HepG2 (cell line): ENCODE measurements around the gene CNNM2. TPM values are rescaled to one million over a fixed set of nuclear protein-coding genes. Genes with fewer than 3 reads are reported as not detected.

Source experiments
- AGO1 ChIP-seq: fragments of 200-400 bp; formaldehyde crosslinking; IDR thresholded peaks from 2 replicates; pipeline ENCODE4 v1.6.1; 2017; ENCODE audit warnings: mild to moderate bottlenecking, low read depth, low read length, moderate library complexity; ENCODE audit not compliant: poor library complexity, severe bottlenecking
- ARNT ChIP-seq: fragments of 450-650 bp; IDR thresholded peaks from 2 replicates; pipeline ENCODE4 v1.6.1; 2017
- E2F1 ChIP-seq: sonication (generic); formaldehyde crosslinking; IDR thresholded peaks from 2 replicates; pipeline ENCODE4 v1.5.0; 2020; ENCODE audit warnings: missing genetic modification reagents
- HES4 ChIP-seq: sonication (generic); formaldehyde crosslinking; IDR thresholded peaks from 2 replicates; pipeline ENCODE4 v1.9.0; 2021; ENCODE audit warnings: mild to moderate bottlenecking, missing genetic modification reagents, borderline replicate concordance
- KLF11 ChIP-seq: IDR thresholded peaks from 2 replicates; pipeline ENCODE4 v1.6.1; 2016; ENCODE audit warnings: missing compliant biosample characterization
- PHB2 ChIP-seq: fragments of 450-650 bp; IDR thresholded peaks from 2 replicates; pipeline ENCODE4 v1.6.1; 2018; ENCODE audit not compliant: partially characterized antibody
- SSRP1 ChIP-seq: IDR thresholded peaks from 2 replicates; pipeline ENCODE4 v1.6.1; 2016; ENCODE audit warnings: control low read depth
- THAP9 ChIP-seq: sonication (generic); formaldehyde crosslinking; IDR thresholded peaks from 2 replicates; pipeline ENCODE4; 2020; ENCODE audit warnings: missing genetic modification reagents, mild to moderate bottlenecking, borderline replicate concordance
- YEATS2 ChIP-seq: sonication (generic); formaldehyde crosslinking; IDR thresholded peaks from 2 replicates; pipeline ENCODE4 v1.4.0; 2020; ENCODE audit warnings: missing genetic modification reagents, borderline replicate concordance
- YY1 ChIP-seq: IDR thresholded peaks from 2 replicates; pipeline ENCODE4 v1.6.1; 2011; ENCODE audit warnings: low read length, low read depth, moderate library complexity, mild to moderate bottlenecking; ENCODE audit not compliant: insufficient read depth, insufficient replicate concordance
- ZNF350 ChIP-seq: sonication (generic); formaldehyde crosslinking; IDR thresholded peaks from 2 replicates; pipeline ENCODE4 v1.4.0; 2020; ENCODE audit warnings: mild to moderate bottlenecking, low read depth, missing genetic modification reagents, borderline replicate concordance
- ZNF431 ChIP-seq: sonication (generic); formaldehyde crosslinking; IDR thresholded peaks from 2 replicates; pipeline ENCODE4 v1.9.0; 2022; ENCODE audit warnings: missing genetic modification reagents, low read depth, mild to moderate bottlenecking, borderline replicate concordance
- ZNF547 ChIP-seq: sonication (generic); formaldehyde crosslinking; IDR thresholded peaks from 2 replicates; pipeline ENCODE4 v1.5.1; 2020; ENCODE audit warnings: mild to moderate bottlenecking, missing genetic modification reagents
- ZNF605 ChIP-seq: sonication (generic); formaldehyde crosslinking; IDR thresholded peaks from 2 replicates; pipeline ENCODE4 v1.8.0; 2022; ENCODE audit warnings: mild to moderate bottlenecking, missing genetic modification reagents
- ZNF737 ChIP-seq: sonication (generic); formaldehyde crosslinking; IDR thresholded peaks from 2 replicates; pipeline ENCODE4 v1.5.0; 2020; ENCODE audit warnings: missing genetic modification reagents, mild to moderate bottlenecking, borderline replicate concordance
- ZNF773 ChIP-seq: sonication (generic); formaldehyde crosslinking; IDR thresholded peaks from 2 replicates; pipeline ENCODE4 v1.4.0; 2020; ENCODE audit warnings: missing genetic modification reagents, borderline replicate concordance
- ZSCAN25 ChIP-seq: sonication (generic); formaldehyde crosslinking; IDR thresholded peaks from 2 replicates; pipeline ENCODE4 v1.8.0; 2022; ENCODE audit warnings: mild to moderate bottlenecking, missing genetic modification reagents
- polyA plus RNA-seq, 8 experiments: library from polyadenylated mRNA; depleted of rRNA in 3 of 8; stranded (reverse) in 7 of 8; unstranded in 1 of 8; fragments of >200 nt; fragmentation: Illumina TruSeq in 4 of 8; extraction: Trizol in 4 of 8; gene quantifications; 2 replicates each; pipeline versions ENCODE4 v1.2.1 to v1.2.3, GENCODE V29; 2011 to 2016; ENCODE audit warnings: low read depth in 4 of 8, missing spikeins in 1 of 8, mixed read lengths in 1 of 8; ENCODE audit not compliant: insufficient read depth in 1 of 8
- total RNA-seq, 5 experiments: library from RNA; depleted of rRNA; stranded (reverse); fragments of >200 nt; fragmentation: Illumina TruSeq; extraction: Trizol; gene quantifications; 2 replicates each; pipeline ENCODE4 v1.2.3, GENCODE V29; 2016; ENCODE audit warnings: low read depth in 1 of 5
- TF ChIP-seq, protein P1 (sequence below): IDR thresholded peaks from 2 replicates; pipeline ENCODE4 v1.6.1; 2016; ENCODE audit warnings: mild to moderate bottlenecking
- TF ChIP-seq, protein P2 (sequence below): sonication (generic); formaldehyde crosslinking; IDR thresholded peaks from 2 replicates; pipeline ENCODE4 v1.8.0; 2022; ENCODE audit warnings: low read depth, missing genetic modification reagents
- TF ChIP-seq, protein P3 (sequence below): IDR thresholded peaks from 2 replicates; pipeline ENCODE4 v1.6.1; 2012; ENCODE audit warnings: inconsistent platforms
- TF ChIP-seq, protein P4 (sequence below): sonication (generic); formaldehyde crosslinking; IDR thresholded peaks from 2 replicates; pipeline ENCODE4 v1.5.0; 2020; ENCODE audit warnings: missing genetic modification reagents

Gene CNNM2
- total and polyA plus RNA-seq, 2 of the 13 experiments (the other 11 are each of a cell fraction or from before 2014, with no cell fraction given): 7.1 to 9.0 TPM

GRCh38 chr10:103120977-103121735 lies 203.1 kb downstream of the CNNM2 start (continued):
- TF ChIP-seq ARNT (no peak), ZNF350 (no peak), ZNF431 (CRISPR knock-in tag) (no peak), ZNF737 (CRISPR knock-in tag) (no peak), ZNF605 (CRISPR knock-in tag) (no peak), HES4 (CRISPR knock-in tag) (no peak), YY1 (no peak), SSRP1 (CRISPR knock-in tag) (no peak), KLF11 (no peak), ZNF547 (CRISPR knock-in tag) (no peak), ZSCAN25 (no peak), ZNF773 (no peak), E2F1 (CRISPR knock-in tag) (no peak), THAP9 (CRISPR knock-in tag) (no peak), PHB2 (no peak), AGO1 (no peak), YEATS2 (CRISPR knock-in tag) (no peak; the same call in 1 of the 2 replicates)
- TF ChIP-seq, protein P1, sequence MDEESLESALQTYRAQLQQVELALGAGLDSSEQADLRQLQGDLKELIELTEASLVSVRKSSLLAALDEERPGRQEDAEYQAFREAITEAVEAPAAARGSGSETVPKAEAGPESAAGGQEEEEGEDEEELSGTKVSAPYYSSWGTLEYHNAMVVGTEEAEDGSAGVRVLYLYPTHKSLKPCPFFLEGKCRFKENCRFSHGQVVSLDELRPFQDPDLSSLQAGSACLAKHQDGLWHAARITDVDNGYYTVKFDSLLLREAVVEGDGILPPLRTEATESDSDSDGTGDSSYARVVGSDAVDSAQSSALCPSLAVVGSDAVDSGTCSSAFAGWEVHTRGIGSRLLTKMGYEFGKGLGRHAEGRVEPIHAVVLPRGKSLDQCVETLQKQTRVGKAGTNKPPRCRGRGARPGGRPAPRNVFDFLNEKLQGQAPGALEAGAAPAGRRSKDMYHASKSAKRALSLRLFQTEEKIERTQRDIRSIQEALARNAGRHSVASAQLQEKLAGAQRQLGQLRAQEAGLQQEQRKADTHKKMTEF (CRISPR knock-in tag): peak; percentile 47; the same call in 1 of the 2 replicates
- TF ChIP-seq, protein P2, sequence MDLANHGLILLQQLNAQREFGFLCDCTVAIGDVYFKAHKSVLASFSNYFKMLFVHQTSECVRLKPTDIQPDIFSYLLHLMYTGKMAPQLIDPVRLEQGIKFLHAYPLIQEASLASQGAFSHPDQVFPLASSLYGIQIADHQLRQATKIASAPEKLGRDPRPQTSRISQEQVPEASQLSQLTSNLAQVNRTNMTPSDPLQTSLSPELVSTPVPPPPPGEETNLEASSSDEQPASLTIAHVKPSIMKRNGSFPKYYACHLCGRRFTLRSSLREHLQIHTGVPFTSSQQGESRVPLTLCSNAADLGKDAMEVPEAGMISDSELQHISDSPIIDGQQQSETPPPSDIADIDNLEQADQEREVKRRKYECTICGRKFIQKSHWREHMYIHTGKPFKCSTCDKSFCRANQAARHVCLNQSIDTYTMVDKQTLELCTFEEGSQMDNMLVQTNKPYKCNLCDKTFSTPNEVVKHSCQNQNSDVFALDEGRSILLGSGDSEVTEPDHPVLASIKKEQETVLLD (CRISPR knock-in tag): no peak
- TF ChIP-seq, protein P3, sequence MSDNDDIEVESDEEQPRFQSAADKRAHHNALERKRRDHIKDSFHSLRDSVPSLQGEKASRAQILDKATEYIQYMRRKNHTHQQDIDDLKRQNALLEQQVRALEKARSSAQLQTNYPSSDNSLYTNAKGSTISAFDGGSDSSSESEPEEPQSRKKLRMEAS: no peak
- TF ChIP-seq, protein P4, sequence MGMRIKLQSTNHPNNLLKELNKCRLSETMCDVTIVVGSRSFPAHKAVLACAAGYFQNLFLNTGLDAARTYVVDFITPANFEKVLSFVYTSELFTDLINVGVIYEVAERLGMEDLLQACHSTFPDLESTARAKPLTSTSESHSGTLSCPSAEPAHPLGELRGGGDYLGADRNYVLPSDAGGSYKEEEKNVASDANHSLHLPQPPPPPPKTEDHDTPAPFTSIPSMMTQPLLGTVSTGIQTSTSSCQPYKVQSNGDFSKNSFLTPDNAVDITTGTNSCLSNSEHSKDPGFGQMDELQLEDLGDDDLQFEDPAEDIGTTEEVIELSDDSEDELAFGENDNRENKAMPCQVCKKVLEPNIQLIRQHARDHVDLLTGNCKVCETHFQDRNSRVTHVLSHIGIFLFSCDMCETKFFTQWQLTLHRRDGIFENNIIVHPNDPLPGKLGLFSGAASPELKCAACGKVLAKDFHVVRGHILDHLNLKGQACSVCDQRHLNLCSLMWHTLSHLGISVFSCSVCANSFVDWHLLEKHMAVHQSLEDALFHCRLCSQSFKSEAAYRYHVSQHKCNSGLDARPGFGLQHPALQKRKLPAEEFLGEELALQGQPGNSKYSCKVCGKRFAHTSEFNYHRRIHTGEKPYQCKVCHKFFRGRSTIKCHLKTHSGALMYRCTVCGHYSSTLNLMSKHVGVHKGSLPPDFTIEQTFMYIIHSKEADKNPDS (CRISPR knock-in tag): no peak
